SU-DHL-6 (cell line): ENCODE data around the gene DUSP22.

ENCODE experiments used
- EZH2phosphoT487 ChIP-seq: fragments of 200-600 bp; sonication (generic), shearing (Covaris generic); conservative IDR thresholded peaks from 2 replicates; pipeline ENCODE4 v1.6.1; 2018; ENCODE audit warnings: mild to moderate bottlenecking, antibody characterized with exemption, low read length, moderate library complexity, mixed read lengths
- TF ChIP-seq, protein P1 (sequence below): fragments of 200-600 bp; sonication (generic); IDR thresholded peaks from one replicate; pipeline ENCODE4 v1.5.1; 2017; ENCODE audit warnings: antibody characterized with exemption, mild to moderate bottlenecking, low read length, moderate library complexity; ENCODE audit not compliant: insufficient read depth, poor library complexity, severe bottlenecking

DNA sequence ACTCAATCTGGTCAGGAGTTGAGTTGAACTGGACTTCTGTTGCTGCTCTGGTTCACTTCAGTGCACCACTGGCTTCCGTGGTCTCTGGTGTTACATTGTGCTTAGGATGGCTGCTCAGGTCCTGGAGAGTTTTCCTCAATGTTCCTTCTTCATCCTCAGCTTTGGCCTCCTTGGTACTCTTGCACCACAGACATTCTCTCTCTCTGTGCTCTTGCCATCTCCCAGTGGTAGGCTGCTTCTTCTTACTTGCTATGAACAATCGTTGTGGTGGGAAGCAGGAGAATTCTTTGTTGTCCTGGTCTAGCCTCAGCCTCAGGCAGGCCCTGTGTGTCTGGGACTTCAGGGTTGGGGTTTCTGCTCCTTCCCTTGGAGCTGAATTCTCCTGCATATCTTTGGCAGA lies 14.5 kb upstream of the DUSP22 start:
- TF ChIP-seq, protein P1, sequence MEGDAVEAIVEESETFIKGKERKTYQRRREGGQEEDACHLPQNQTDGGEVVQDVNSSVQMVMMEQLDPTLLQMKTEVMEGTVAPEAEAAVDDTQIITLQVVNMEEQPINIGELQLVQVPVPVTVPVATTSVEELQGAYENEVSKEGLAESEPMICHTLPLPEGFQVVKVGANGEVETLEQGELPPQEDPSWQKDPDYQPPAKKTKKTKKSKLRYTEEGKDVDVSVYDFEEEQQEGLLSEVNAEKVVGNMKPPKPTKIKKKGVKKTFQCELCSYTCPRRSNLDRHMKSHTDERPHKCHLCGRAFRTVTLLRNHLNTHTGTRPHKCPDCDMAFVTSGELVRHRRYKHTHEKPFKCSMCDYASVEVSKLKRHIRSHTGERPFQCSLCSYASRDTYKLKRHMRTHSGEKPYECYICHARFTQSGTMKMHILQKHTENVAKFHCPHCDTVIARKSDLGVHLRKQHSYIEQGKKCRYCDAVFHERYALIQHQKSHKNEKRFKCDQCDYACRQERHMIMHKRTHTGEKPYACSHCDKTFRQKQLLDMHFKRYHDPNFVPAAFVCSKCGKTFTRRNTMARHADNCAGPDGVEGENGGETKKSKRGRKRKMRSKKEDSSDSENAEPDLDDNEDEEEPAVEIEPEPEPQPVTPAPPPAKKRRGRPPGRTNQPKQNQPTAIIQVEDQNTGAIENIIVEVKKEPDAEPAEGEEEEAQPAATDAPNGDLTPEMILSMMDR = no peak
- no peak for TF ChIP-seq EZH2phosphoT487
